Ovary (tissue), 3 donors: ENCODE data around the gene NSRP1.

Source experiments
- POLR2A ChIP-seq: fragments of 450-650 bp; IDR thresholded peaks from one replicate; pipeline ENCODE4 v1.6.1; 2017; ENCODE audit warnings: antibody characterized with exemption, mild to moderate bottlenecking, moderate library complexity
- TF ChIP-seq, protein P1 (sequence below), 3 donors: fragments of 450-650 bp in 2 of 3; fragments of 200-600 bp in 1 of 3; IDR thresholded peaks; one replicate each; pipeline versions ENCODE4 v1.5.1 to v1.8.0; 2016 to 2022; ENCODE audit warnings: antibody characterized with exemption in 3 of 3, mild to moderate bottlenecking in 1 of 3
- donor health status: DM: no; HTN: no; CAD: no.

DNA sequence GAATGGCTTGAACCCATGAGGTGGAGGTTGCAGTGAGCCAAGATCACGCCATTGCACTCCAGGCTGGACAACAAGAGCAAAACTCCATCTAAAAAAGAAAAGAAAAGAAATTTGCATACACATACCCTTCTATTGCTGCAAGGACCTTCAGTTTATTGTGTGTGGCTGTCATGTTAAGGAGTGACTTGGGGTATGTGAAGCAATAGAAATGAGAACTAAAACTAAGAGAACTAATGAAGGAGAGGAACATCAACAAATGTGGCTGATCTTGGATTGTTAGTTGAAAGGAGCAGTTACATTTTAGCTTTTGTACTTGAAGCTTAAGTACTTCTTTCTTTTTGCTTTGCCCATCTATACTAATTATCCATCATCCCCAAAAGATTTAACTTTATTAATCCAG is 12.7 kb upstream of the NSRP1 start:
- TF ChIP-seq, protein P1, sequence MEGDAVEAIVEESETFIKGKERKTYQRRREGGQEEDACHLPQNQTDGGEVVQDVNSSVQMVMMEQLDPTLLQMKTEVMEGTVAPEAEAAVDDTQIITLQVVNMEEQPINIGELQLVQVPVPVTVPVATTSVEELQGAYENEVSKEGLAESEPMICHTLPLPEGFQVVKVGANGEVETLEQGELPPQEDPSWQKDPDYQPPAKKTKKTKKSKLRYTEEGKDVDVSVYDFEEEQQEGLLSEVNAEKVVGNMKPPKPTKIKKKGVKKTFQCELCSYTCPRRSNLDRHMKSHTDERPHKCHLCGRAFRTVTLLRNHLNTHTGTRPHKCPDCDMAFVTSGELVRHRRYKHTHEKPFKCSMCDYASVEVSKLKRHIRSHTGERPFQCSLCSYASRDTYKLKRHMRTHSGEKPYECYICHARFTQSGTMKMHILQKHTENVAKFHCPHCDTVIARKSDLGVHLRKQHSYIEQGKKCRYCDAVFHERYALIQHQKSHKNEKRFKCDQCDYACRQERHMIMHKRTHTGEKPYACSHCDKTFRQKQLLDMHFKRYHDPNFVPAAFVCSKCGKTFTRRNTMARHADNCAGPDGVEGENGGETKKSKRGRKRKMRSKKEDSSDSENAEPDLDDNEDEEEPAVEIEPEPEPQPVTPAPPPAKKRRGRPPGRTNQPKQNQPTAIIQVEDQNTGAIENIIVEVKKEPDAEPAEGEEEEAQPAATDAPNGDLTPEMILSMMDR (IDR thresholded peaks at IDR 0.05), result no peak
- no peak for TF ChIP-seq POLR2A
